Epidermal melanocyte (primary cell): ENCODE measurements around the gene CENPB.
A peak's percentile ranks its signal among the peaks of the same experiment; 100 is the strongest.

ENCODE experiments used
- DNase-seq: peaks from one replicate; pipeline ENCODE4 v3.0.0; 2011; ENCODE audit warnings: low spot score; ENCODE audit not compliant: insufficient read length

The CENPB gene

DNA sequence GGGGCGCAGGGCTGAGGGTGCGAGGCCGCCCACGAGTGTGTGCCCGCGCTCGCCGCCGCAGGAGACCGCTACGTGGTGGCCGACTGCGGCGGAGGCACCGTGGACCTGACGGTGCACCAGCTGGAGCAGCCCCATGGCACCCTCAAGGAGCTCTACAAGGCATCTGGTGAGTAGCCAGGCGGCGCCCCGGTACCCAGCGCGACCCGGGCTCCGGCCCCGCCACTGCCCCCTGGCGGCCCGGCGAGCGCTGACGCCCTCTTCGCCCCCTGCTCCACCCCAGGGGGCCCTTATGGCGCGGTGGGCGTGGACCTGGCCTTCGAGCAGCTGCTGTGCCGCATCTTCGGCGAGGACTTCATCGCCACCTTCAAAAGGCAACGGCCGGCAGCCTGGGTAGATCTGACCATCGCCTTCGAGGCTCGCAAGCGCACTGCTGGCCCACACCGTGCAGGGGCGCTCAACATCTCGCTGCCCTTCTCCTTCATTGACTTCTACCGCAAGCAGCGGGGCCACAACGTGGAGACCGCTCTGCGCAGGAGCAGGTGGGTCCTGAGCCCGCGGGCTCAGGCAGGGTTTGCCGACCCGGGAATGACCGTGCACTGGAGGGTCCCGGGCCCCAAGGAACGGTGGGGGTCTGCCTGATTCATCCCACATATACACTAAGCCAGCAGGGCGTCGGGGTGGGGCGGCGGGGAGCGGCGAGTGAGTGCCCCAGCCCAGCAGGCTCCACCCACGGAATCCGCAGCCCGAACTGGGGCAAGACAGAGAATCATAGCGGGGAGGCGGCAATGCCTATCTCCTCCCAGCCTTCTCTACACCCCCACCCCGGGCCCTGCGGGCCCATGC lies 36.6 kb downstream of the CENPB start:
- peak; percentile 57 for DNase-seq

DNA sequence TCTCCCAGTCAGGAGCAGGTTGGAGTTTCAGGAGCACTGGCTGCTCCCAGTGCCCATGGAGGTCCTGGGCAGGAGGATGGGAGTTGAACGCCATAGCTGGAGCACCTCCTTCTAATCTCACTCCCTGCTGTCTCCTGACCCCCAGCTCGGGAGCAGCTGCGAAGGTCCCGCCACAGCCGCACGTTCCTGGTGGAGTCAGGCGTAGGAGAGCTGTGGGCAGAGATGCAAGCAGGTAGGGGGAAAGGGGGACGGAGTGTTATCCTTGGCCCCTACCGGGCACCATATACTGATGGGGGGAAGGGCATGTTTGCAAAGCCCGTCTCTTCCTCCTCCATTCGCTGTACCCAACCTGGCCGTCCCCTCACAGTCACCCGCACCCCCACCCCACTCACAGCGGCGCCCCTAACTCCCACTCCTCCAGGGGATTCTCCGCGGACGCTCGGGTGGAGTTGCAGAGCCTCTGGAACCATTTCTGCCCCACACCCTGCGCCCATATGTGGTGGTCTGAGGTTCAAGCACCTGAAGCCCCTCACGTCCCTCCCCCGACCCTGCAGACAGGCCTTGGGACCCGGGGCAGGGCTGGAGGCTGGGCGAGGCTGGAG lies 37.4 kb downstream of the CENPB start:
- peak; percentile 11 for DNase-seq

DNA sequence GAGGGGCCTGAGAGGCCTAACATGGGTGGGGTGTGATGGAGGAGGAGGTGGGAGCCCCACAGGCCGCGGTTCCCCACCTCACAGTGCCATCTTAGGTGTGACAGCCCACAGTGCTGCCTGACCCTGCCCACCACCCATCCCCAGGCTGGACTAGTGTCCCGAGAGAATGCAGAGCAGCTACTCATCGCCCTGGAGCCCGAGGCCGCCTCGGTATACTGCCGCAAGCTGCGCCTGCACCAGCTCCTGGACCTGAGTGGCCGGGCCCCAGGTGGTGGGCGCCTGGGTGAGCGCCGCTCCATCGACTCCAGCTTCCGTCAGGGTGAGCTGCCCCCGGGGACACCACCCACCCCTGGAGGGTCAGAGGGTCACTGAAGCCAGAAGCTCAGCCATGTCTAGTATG lies 38.5 kb downstream of the CENPB start:
- DNase-seq, result peak; percentile 10

DNA sequence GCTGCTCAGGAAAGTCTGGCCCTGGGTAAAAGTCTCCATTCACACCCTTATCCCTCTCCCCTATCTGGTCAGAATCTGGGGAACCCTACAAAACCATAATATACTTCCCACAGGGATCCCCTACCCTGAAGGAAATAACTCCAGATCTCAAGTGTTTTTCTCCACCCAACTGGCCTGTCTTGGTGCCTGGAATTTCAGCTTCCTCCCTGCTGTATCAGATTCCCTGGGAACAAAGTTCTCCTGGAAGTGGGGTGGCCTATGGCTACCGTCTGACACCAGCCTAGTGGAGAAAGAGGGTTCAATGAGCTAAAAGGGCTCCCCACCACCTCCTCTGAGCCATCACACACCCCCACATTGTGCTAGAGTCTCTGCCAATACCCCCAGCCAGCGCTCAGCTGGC lies 39.1 kb downstream of the CENPB start:
- DNase-seq, result peak; percentile 3

GRCh38 chr20:3745686-3746173 lies 40.8 kb downstream of the CENPB start:
- no peak for DNase-seq

GRCh38 chr20:3744806-3745685 lies 41.5 kb downstream of the CENPB start:
- DNase-seq, result peak; percentile 52

DNA sequence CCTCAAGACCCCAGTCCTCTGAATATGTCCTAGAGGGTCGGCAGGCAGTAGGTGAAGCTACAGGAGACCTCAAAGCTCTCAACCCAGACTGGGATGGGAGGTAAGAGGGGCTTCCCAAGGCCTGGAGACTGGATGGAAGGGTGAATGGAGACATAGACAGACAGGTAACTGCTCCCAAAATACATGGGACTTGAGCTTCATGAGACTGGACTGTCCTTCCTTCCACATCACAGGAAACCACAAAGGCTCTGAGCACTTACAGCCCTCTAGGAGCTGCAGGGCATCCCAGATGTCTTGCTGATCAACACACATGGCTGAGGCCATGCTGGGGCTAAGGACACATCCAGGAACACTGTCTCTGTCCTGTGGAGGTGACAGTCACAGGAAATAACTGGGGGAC lies 42.5 kb downstream of the CENPB start:
- DNase-seq, result no peak

GRCh38 chr20:3743251-3743650 lies 43.3 kb downstream of the CENPB start:
- DNase-seq, result no peak

DNA sequence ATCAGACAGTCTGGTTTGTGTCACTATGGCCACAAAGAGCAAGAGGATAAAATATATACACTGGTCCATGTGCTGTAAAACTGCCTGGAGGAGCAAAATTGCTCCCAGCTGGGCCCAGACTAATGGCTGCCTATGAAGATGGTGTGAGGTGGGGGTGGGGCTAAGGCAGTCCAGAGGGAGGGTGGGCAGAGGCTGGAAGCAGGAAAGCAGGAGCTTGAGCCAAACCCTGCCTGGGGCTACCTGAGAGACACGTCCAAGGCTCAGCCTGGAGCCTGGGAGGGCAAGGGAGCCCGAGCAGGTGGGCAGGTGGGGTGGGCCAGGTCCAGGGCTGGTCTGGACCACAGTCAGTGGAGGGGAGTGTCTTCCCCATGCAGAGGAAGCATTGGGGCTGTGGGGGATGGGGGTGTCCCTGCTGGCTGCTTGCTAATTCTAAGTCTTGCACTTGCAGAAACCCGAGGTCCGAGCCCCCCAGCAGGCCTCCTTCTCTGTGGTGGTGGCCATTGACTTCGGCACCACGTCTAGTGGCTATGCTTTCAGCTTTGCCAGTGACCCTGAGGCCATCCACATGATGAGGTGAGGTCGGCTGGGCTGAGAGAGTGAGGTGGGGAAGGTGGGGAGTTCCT lies 44.6 kb downstream of the CENPB start:
- DNase-seq, result no peak

DNA sequence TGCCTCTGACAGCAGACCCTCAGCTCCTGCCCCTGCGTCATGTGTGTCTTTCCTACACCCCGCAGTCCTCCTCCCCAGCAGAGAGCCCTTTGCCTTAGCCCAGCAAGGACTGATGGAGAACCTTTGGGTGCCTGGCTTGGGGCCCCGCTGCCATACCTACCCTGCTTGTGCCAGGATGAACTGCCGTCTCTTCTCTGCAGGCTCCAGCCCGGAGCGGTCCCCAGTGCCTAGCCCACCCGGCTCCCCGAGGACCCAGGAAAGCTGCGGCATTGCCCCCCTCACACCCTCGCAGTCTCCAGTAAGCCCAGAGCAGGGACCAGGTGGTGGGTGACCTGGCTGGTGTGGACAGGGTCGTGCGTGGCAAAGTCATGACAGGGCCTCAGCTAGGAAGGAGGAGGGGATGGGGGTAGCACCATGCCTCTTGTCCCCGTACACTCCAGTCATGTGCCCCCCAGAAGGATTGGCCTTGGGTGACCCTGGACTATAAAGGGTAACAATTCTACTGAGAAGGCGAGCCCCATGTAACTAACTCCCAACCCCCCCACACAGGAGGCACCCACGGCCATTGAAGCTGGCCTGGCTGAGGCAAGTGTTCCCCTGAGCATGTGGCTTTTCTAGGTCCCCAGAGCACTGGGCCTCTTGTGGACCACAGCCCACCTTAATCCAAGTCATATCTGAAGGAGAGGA lies 45.8 kb downstream of the CENPB start:
- no peak for DNase-seq

DNA sequence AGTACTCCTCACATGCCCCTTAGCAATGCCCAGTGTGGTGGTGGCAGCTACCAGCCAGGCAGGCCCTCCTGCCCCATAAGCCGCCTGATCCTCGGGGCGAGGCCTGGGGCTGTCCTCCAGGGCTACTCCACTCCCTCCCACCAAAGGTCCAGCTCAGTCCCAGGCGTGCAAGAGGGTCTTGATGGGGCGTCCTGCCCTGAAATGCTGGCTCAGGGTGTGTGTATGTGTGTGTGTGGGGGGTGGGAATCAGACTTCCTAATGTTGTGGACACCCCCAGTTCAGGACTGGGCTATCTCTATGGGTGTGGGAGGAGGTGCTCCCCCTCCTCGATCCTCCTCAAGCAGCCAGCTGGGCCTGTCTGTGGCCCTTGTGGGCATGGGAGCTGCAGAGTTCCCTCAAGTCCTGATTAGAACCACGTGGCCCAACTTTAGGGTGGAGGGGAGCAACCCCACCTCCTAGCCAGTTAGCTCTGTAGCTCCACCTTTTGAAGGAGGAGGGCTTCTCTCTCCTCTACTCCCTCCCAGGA lies 46.6 kb downstream of the CENPB start:
- no peak for DNase-seq

DNA sequence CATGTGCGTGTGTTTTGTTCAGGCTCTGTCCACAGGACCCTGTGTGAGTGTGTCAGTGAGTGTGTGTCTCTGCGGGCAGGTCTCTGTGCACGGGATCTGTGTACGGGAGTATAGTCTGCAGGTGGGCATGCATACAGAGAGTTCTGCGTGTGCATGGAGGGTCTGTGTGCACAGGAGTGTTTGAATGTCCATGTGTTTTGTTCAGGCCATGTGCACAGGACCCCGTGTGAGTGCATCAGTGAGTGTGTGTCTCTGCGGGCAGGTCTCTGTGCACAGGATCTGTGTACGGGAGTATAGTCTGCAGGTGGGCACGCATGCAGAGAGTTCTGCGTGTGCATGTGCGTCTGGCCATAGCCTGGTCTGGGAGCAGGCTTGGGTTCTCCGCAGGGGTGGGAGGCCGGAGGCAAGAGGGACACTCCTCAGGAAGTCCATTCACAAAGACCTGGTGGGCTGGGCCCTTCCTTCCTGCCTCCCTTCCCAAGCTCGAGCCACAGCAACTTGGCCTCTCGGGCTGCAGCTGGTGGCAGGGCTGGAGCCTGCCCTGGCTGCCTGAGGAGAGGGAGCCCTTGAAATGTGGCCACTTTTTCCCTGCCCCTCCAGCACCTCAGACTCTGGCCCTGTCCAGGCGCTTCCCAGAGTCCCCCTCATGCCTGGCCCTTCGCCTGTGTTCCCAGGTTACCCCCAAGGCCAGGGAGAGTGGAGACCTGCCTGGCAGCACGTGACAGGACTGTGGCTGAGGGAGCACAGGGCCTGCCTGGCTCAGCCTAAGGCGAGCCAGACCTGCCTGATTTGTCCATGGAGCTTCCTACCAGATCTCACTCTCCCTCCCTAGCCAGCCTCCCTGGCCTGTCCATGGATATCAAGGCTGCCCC lies 47.2 kb downstream of the CENPB start:
- DNase-seq, result no peak

DNA sequence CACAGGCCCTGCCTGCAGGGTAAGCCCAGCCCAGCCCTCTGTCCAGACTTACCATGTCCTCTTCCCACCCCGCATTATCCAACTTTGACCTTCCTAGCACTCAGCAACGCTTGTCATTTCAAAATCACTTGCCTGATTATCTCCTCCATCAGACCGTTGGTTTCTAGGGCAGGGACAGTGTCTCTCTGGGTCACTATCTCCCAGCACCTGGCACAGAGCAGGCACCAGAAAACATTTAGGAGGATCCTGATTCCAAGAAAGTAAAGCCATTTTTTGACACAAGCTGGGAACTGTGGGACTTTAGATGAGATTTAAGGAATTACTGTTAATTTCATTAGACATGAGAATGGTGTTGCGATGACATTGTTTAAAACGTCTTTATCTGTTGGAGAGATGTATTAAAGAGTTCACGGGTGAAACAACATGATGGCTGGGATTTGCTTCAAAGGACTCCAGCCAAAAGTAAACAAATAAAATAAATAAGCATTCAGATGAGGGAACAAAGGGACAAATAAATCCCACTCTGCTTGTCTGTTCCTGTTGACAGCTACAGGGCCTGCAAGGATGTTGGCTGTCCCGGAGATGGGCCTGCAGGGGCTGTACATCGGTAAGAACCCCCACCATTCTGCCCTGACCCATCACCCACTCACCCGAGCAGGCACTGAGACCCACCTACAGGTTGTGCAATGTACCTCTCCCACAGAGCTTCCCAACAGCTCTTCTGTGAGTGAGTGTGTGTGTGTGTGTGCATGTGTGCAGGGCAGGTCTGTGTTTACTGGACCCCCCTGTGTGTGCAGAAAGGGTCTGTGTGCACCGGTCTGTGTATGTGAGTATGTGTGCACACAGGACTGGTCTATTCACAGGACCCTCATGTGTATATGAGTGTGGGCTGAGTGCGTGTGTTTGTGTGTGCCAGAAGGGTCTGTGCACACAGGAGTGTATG lies 48.2 kb downstream of the CENPB start:
- no peak for DNase-seq

- peak; percentile 7 for DNase-seq
Observed at GRCh38 chr20:3735768-3736167, 50.8 kb downstream of the CENPB start.

DNA sequence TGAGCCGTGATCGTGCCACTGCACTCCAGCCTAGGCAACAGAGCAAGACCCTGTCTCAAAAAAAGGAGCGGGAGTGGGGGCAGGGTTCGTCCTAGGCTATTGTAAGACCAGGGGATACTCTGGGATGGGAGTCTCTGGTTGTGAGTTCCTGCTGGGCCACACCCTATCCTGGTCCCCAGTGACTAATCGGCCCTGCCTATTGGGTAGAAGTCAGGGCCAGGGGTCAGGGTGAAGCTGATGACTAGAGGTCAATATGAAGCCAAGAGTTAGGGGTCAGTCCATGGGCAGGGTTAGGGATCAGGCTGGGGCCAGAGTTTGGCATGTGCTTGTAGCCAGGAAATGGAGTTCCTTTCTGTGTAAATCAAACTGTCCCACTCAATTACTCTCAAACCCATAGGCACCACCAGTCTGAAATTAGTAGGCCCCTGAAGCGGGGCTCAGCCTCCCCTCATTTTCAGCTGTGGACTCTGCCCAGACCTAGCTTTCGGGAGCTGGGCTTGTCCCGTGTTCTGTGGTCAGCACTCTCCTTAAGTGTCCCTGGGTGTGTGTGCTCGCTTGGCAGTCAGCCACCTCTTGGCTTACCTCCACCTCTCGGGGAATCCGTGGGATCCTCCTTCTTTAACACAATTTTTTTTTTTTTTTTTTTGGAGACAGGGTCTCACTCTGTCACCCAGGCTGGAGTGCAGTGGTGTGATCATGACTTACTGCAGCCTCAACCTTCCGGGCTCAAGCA lies 52.3 kb downstream of the CENPB start:
- peak; percentile 8 for DNase-seq
